ENCODE measurements around the gene EYS. TPM values are rescaled to one million over a fixed set of nuclear protein-coding genes. Genes with fewer than 3 reads are reported as not detected.

Gene EYS
- total RNA-seq, 3 donors from 2014 or later, result 1.3 to 2.9 TPM; not detected in 1

- intact Hi-C loops (cut with DNase I; ENCODE audit: low total_unique reads), result no loop called here
These were observed 1209.4 kb downstream of the EYS start for GRCh38 chr6:64497634-64498033.

GRCh38 chr6:64489763-64490162 lies 1217.3 kb downstream of the EYS start:
- H3K36me3 ChIP-seq, result peaks cover 4% of the 10 kb centered on the region
- H3K27ac ChIP-seq, result no peak overlapping the region
- H3K4me1 ChIP-seq, result no peaks in the 10 kb centered on the region
- no peak overlapping the region for H3K4me3 ChIP-seq
- intact Hi-C loops (cut with DNase I; ENCODE audit: low total_unique reads), result no loop called here
- TF ChIP-seq POLR2AphosphoS5 (IDR thresholded peaks at IDR 0.05) (no peak), POLR2A (IDR thresholded peaks at IDR 0.05) (no peak)
- TF ChIP-seq, protein P1, sequence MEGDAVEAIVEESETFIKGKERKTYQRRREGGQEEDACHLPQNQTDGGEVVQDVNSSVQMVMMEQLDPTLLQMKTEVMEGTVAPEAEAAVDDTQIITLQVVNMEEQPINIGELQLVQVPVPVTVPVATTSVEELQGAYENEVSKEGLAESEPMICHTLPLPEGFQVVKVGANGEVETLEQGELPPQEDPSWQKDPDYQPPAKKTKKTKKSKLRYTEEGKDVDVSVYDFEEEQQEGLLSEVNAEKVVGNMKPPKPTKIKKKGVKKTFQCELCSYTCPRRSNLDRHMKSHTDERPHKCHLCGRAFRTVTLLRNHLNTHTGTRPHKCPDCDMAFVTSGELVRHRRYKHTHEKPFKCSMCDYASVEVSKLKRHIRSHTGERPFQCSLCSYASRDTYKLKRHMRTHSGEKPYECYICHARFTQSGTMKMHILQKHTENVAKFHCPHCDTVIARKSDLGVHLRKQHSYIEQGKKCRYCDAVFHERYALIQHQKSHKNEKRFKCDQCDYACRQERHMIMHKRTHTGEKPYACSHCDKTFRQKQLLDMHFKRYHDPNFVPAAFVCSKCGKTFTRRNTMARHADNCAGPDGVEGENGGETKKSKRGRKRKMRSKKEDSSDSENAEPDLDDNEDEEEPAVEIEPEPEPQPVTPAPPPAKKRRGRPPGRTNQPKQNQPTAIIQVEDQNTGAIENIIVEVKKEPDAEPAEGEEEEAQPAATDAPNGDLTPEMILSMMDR (IDR thresholded peaks at IDR 0.05), result no peak
- DNase-seq (ENCODE audit: low spot score in 2 of 2), result no peak
- H3K9me3 ChIP-seq, result no peaks in the 10 kb centered on the region
- H3K27me3 ChIP-seq, result no peaks in the 10 kb centered on the region

More at GRCh38 chr6:64497634-64498033, 1209.4 kb downstream of the EYS start:
- no peak for TF ChIP-seq POLR2A (IDR thresholded peaks at IDR 0.05)
- TF ChIP-seq POLR2AphosphoS5 (IDR thresholded peaks at IDR 0.05), result no peak
- TF ChIP-seq, protein P1 (IDR thresholded peaks at IDR 0.05), result no peak
- no peak for DNase-seq (ENCODE audit: low spot score in 2 of 2)
- Histone ChIP-seq H3K36me3 (no peaks in the 10 kb centered on the region), H3K27ac (no peak overlapping the region), H3K4me3 (no peak overlapping the region), H3K9me3 (no peaks in the 10 kb centered on the region), H3K4me1 (no peaks in the 10 kb centered on the region), H3K27me3 (no peaks in the 10 kb centered on the region)

- TF ChIP-seq, protein P1 (IDR thresholded peaks at IDR 0.05), result no peak
- TF ChIP-seq POLR2A (IDR thresholded peaks at IDR 0.05) (no peak), POLR2AphosphoS5 (IDR thresholded peaks at IDR 0.05) (no peak)
These were observed 1220.3 kb downstream of the EYS start for GRCh38 chr6:64486578-64487351.

DNA sequence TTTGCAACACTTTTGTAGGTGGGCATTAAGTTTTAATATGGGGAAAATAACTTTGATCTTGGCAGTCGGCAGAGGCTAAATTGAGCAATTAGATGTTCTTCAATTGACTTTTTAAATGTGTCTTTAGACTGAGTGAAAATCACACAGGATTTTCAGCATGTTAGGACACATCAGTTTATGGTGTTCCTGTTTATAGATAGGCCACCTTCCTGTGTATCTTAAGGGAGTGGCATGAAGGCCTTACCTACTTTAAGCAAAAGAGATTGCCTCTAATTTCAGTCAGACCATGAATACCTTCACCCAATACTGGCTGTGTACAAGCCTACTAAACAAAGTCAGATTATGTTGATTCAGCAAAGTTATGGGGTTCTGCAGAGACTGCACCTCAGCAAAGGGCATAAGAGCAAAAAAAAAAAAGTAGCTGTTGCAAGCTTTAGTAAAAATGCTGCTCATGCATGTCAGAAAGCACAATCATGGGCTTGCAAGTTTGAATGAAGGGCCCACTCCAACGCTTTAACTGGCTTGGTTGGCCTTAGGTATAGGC lies 1223.0 kb downstream of the EYS start:
- no peak for DNase-seq (ENCODE audit: low spot score in 2 of 2)
- Histone ChIP-seq H3K27me3 (no peaks in the 10 kb centered on the region), H3K4me1 (no peaks in the 10 kb centered on the region), H3K9me3 (no peaks in the 10 kb centered on the region), H3K27ac (no peak overlapping the region), H3K4me3 (no peak overlapping the region), H3K36me3 (no peaks in the 10 kb centered on the region)
- TF ChIP-seq POLR2A (IDR thresholded peaks at IDR 0.05) (no peak), POLR2AphosphoS5 (IDR thresholded peaks at IDR 0.05) (no peak)
- TF ChIP-seq, protein P1 (IDR thresholded peaks at IDR 0.05), result no peak
- intact Hi-C loops (cut with DNase I; ENCODE audit: low total_unique reads), result no loop called here

More at GRCh38 chr6:64486578-64487351, 1220.3 kb downstream of the EYS start:
- intact Hi-C loops (cut with DNase I; ENCODE audit: low total_unique reads), result no loop called here
- Histone ChIP-seq H3K27me3 (no peaks in the 10 kb centered on the region), H3K9me3 (no peaks in the 10 kb centered on the region), H3K36me3 (peaks cover 4% of the 10 kb centered on the region), H3K4me1 (no peaks in the 10 kb centered on the region), H3K27ac (no peak overlapping the region), H3K4me3 (no peak overlapping the region)
- DNase-seq (ENCODE audit: low spot score in 2 of 2), result no peak

DNA sequence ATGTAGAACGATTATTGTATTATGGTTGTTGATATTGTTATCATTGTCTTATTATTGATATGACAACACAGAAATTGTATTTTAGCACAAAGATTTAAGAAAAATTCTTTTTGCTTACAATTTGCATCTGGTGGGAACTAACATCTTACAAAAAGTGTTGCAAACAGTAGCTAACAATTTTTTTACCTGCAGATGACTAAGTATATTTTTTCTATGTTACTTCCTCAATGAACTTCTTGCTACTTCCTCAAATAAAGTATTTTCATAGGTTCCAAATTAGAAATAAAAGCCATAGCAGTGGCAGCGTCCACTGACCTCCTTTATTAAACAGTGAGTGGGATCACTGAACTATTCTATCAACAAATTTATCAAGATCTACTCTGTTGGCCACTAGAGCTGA lies 1224.4 kb downstream of the EYS start:
- Histone ChIP-seq H3K4me3 (no peak overlapping the region), H3K27me3 (no peaks in the 10 kb centered on the region), H3K4me1 (no peaks in the 10 kb centered on the region), H3K9me3 (no peaks in the 10 kb centered on the region), H3K27ac (no peak overlapping the region), H3K36me3 (no peaks in the 10 kb centered on the region)
- DNase-seq (ENCODE audit: low spot score in 2 of 2), result no peak
- intact Hi-C loops (cut with DNase I; ENCODE audit: low total_unique reads), result no loop called here
- no peak for TF ChIP-seq POLR2A (IDR thresholded peaks at IDR 0.05)
- TF ChIP-seq, protein P1 (IDR thresholded peaks at IDR 0.05), result no peak
- no peak for TF ChIP-seq POLR2AphosphoS5 (IDR thresholded peaks at IDR 0.05)

Data from breast epithelium (tissue), 4 donors.